Measurements from ENCODE around the gene RAB17.

Gene RAB17

GRCh38 chr2:237625777-237626176 is 35.2 kb upstream of the RAB17 start:
- peaks cover 97% of the 10 kb centered on the region for H3K27me3 ChIP-seq
- H3K4me3 ChIP-seq (ENCODE audit: low read depth in 1 of 2, low read length in 1 of 2) = no peak overlapping the region
- H3K27ac ChIP-seq = peak overlapping the region; percentile 42
- no peaks in the 10 kb centered on the region for H3K36me3 ChIP-seq
- no peak for TF ChIP-seq CTCF (IDR thresholded peaks at IDR 0.05)
- peaks cover 26 to 31% of the 10 kb centered on the region in 2 experiments for H3K4me1 ChIP-seq (ENCODE audit: control insufficient read depth in 1 of 2, insufficient read depth in 1 of 2, low read depth in 1 of 2, low read length in 1 of 2)
- H3K9me3 ChIP-seq = no peaks in the 10 kb centered on the region

GRCh38 chr2:237625216-237625705 is 34.7 kb upstream of the RAB17 start:
- Histone ChIP-seq H3K27ac (peak overlapping the region; percentile 42), H3K36me3 (no peaks in the 10 kb centered on the region), H3K27me3 (peaks cover 93% of the 10 kb centered on the region), H3K4me1 (ENCODE audit: control insufficient read depth in 1 of 2, insufficient read depth in 1 of 2, low read depth in 1 of 2, low read length in 1 of 2) (peaks cover 26 to 31% of the 10 kb centered on the region in 2 experiments), H3K4me3 (ENCODE audit: low read depth in 1 of 2, low read length in 1 of 2) (no peak overlapping the region), H3K9me3 (no peaks in the 10 kb centered on the region)
- no peak for TF ChIP-seq CTCF (IDR thresholded peaks at IDR 0.05)

GRCh38 chr2:237624565-237624964 is 34.0 kb upstream of the RAB17 start:
- no peak for TF ChIP-seq CTCF (IDR thresholded peaks at IDR 0.05)
- Histone ChIP-seq H3K4me3 (ENCODE audit: low read depth in 1 of 2, low read length in 1 of 2) (no peak overlapping the region), H3K27me3 (peaks cover 88% of the 10 kb centered on the region), H3K36me3 (no peaks in the 10 kb centered on the region), H3K9me3 (no peaks in the 10 kb centered on the region), H3K27ac (no peak overlapping the region), H3K4me1 (ENCODE audit: control insufficient read depth in 1 of 2, insufficient read depth in 1 of 2, low read depth in 1 of 2, low read length in 1 of 2) (peaks cover 26 to 31% of the 10 kb centered on the region in 2 experiments)

GRCh38 chr2:237623428-237624403 is 33.2 kb upstream of the RAB17 start:
- no peaks in the 10 kb centered on the region for H3K9me3 ChIP-seq
- no peaks in the 10 kb centered on the region for H3K36me3 ChIP-seq
- TF ChIP-seq CTCF (IDR thresholded peaks at IDR 0.05) = no peak
- H3K27ac ChIP-seq = no peak overlapping the region
- H3K4me1 ChIP-seq (ENCODE audit: control insufficient read depth in 1 of 2, insufficient read depth in 1 of 2, low read depth in 1 of 2, low read length in 1 of 2) = peaks cover 26 to 31% of the 10 kb centered on the region in 2 experiments
- H3K4me3 ChIP-seq (ENCODE audit: low read depth in 1 of 2, low read length in 1 of 2) = no peak overlapping the region
- H3K27me3 ChIP-seq = peaks cover 88% of the 10 kb centered on the region

- H3K9me3 ChIP-seq = no peaks in the 10 kb centered on the region
- H3K4me1 ChIP-seq (ENCODE audit: control insufficient read depth in 1 of 2, insufficient read depth in 1 of 2, low read depth in 1 of 2, low read length in 1 of 2) = peaks cover 8 to 10% of the 10 kb centered on the region in 2 experiments
- H3K27ac ChIP-seq = no peak overlapping the region
- no peaks in the 10 kb centered on the region for H3K36me3 ChIP-seq
- no peak for TF ChIP-seq CTCF (IDR thresholded peaks at IDR 0.05)
- peaks cover 69% of the 10 kb centered on the region for H3K27me3 ChIP-seq
- no peak overlapping the region for H3K4me3 ChIP-seq (ENCODE audit: low read depth in 1 of 2, low read length in 1 of 2)
These were observed 27.9 kb upstream of the RAB17 start for GRCh38 chr2:237618449-237618848.
